K562 (cell line): ENCODE results near the gene SCYL1. TPM values are rescaled to one million over a fixed set of nuclear protein-coding genes. Genes with fewer than 3 reads are reported as not detected.

Source experiments
- CHD1 ChIP-seq: fragments of 200-600 bp; sonication (generic); IDR thresholded peaks from one replicate; pipeline ENCODE4 v1.6.1; 2012; ENCODE audit warnings: mild to moderate bottlenecking, moderate library complexity, low read length, inconsistent platforms
- CREB1 ChIP-seq, 2 experiments: sonication (generic) in 1 of 2; formaldehyde crosslinking in 1 of 2; IDR thresholded peaks; 2 replicates each; pipeline versions ENCODE4 v1.6.1 to v1.8.0; 2012 to 2022; ENCODE audit warnings: inconsistent platforms in 1 of 2, mild to moderate bottlenecking in 1 of 2, missing genetic modification reagents in 1 of 2, moderate library complexity in 1 of 2
- CREM ChIP-seq: IDR thresholded peaks from 2 replicates; pipeline ENCODE4 v1.6.1; 2014; ENCODE audit warnings: antibody characterized with exemption, low read depth
- E2F6 ChIP-seq, 2 experiments: IDR thresholded peaks; 2 replicates each; pipeline ENCODE4 v1.6.1; 2011; ENCODE audit warnings: borderline replicate concordance in 1 of 2, control low read depth in 1 of 2, low read depth in 1 of 2, low read length in 1 of 2, mild to moderate bottlenecking in 1 of 2, mixed read lengths in 1 of 2, moderate library complexity in 1 of 2; ENCODE audit not compliant: insufficient read depth in 1 of 2, insufficient read length in 1 of 2, poor library complexity in 1 of 2, severe bottlenecking in 1 of 2; ENCODE audit errors: extremely low read depth in 1 of 2
- ETV6 ChIP-seq, 3 experiments: fragments of 150-350 bp in 1 of 3; sonication (generic) in 1 of 3; formaldehyde crosslinking in 1 of 3; IDR thresholded peaks; 2 replicates each; pipeline versions ENCODE4 v1.6.1 to v1.8.0; 2014 to 2022; ENCODE audit warnings: borderline replicate concordance in 2 of 3, low read depth in 2 of 3, antibody characterized with exemption in 1 of 3, low read length in 1 of 3, mild to moderate bottlenecking in 1 of 3, missing genetic modification reagents in 1 of 3
- FOXP1 ChIP-seq: sonication (generic); formaldehyde crosslinking; IDR thresholded peaks from 2 replicates; pipeline ENCODE4 v1.8.0; 2022; ENCODE audit warnings: mild to moderate bottlenecking, missing genetic modification reagents
- HLTF ChIP-seq: fragments of 450-650 bp; IDR thresholded peaks from 2 replicates; pipeline ENCODE4 v1.6.1; 2016
- HNRNPL ChIP-seq: fragments of 200-400 bp; formaldehyde crosslinking; IDR thresholded peaks from 2 replicates; pipeline ENCODE4 v1.6.1; 2017; ENCODE audit warnings: low read depth, mild to moderate bottlenecking, low read length
- KDM5B ChIP-seq: fragments of 200-600 bp; sonication (generic); IDR thresholded peaks from 2 replicates; pipeline ENCODE4 v1.6.1; 2012; ENCODE audit warnings: low read depth, mild to moderate bottlenecking, moderate library complexity, low read length, control low read depth, inconsistent platforms; ENCODE audit not compliant: insufficient replicate concordance
- MED1 ChIP-seq: sonication (generic); formaldehyde crosslinking; IDR thresholded peaks from 2 replicates; pipeline ENCODE4 v1.8.1; 2023; ENCODE audit warnings: missing genetic modification reagents, borderline replicate concordance
- PRDM10 ChIP-seq: fragments of 450-650 bp; IDR thresholded peaks from 2 replicates; pipeline ENCODE4 v1.6.1; 2018; ENCODE audit not compliant: partially characterized antibody
- RB1 ChIP-seq: fragments of 450-650 bp; IDR thresholded peaks from 2 replicates; pipeline ENCODE4 v1.6.1; 2017; ENCODE audit warnings: low read depth, mild to moderate bottlenecking
- RBM14 ChIP-seq: fragments of 200-400 bp; formaldehyde crosslinking; IDR thresholded peaks from 2 replicates; pipeline ENCODE4 v1.6.1; 2018; ENCODE audit warnings: low read depth, mild to moderate bottlenecking, low read length, moderate library complexity, borderline replicate concordance; ENCODE audit not compliant: insufficient read depth
- RBM22 ChIP-seq: fragments of 200-400 bp; formaldehyde crosslinking; IDR thresholded peaks from 2 replicates; pipeline ENCODE4 v1.6.1; 2018; ENCODE audit warnings: low read length, low read depth; ENCODE audit not compliant: poor library complexity, severe bottlenecking
- TAF15 ChIP-seq: fragments of 200-400 bp; formaldehyde crosslinking; IDR thresholded peaks from 2 replicates; pipeline ENCODE4 v1.6.1; 2017; ENCODE audit warnings: mild to moderate bottlenecking, low read depth, low read length, moderate library complexity
- ZBED1 ChIP-seq: IDR thresholded peaks from 2 replicates; pipeline ENCODE4 v1.6.1; 2014
- ZNF146 ChIP-seq: IDR thresholded peaks from one replicate; pipeline ENCODE4 v1.6.1; 2018; ENCODE audit warnings: missing compliant biosample characterization; ENCODE audit not compliant: unreplicated experiment
- ZNF224 ChIP-seq: sonication (generic); formaldehyde crosslinking; IDR thresholded peaks from 2 replicates; pipeline ENCODE4 v1.8.0; 2022; ENCODE audit warnings: mild to moderate bottlenecking, missing genetic modification reagents
- polyA plus RNA-seq, 8 experiments: library from polyadenylated mRNA; depleted of rRNA in 4 of 8; stranded (reverse) in 5 of 8; unstranded in 3 of 8; fragments of >200 nt; fragmentation: Nextera tagmentation in 2 of 8; fragmentation: Illumina TruSeq in 1 of 8; extraction: Ambion mirVana in 2 of 8; extraction: Trizol in 1 of 8; gene quantifications; 2 replicates each; pipeline versions ENCODE4 v1.2.1 to v1.2.3, GENCODE V29; 2011 to 2014; ENCODE audit warnings: inconsistent platforms in 1 of 8, missing spikeins in 1 of 8
- total RNA-seq, 7 experiments: library from RNA; depleted of rRNA in 6 of 7; stranded (reverse); fragments of >200 nt in 6 of 7; fragmentation: Illumina TruSeq in 2 of 7; extraction: Trizol in 2 of 7; gene quantifications; 2 replicates each; pipeline versions ENCODE4 v1.2.1 to v1.2.3, GENCODE V29; 2011 to 2021; ENCODE audit warnings: low replicate concordance in 1 of 7

SCYL1 gene
- total and polyA plus RNA-seq, 9 of the 15 experiments (the other 6 are each of a cell fraction or from before 2014, with no cell fraction given), result 1.9 to 145 (median 57.6) TPM

- TF ChIP-seq FOXP1 (CRISPR knock-in tag) (no peak), E2F6 (IDR thresholded peaks at IDR 0.05; ENCODE audit: borderline replicate concordance in 1 of 2, extremely low read depth in 1 of 2, insufficient read depth in 1 of 2, insufficient read length in 1 of 2, low read depth in 1 of 2, low read length in 1 of 2, poor library complexity in 1 of 2, severe bottlenecking in 1 of 2) (no peak), CHD1 (no peak), RBM14 (no peak), RB1 (no peak), CREB1 (IDR thresholded peaks at IDR 0.05) (no peak), CREB1 (CRISPR knock-in tag; IDR thresholded peaks at IDR 0.05) (0 out of 2 replicates have a peak, but pooled peaks have one; percentile 36), MED1 (CRISPR knock-in tag) (no peak), HNRNPL (no peak), PRDM10 (no peak), ZNF224 (CRISPR knock-in tag) (no peak), ETV6 (IDR thresholded peaks at IDR 0.05; ENCODE audit: borderline replicate concordance in 1 of 2, low read depth in 2 of 2, low read length in 1 of 2) (no peak), ETV6 (CRISPR knock-in tag; IDR thresholded peaks at IDR 0.05; ENCODE audit: borderline replicate concordance) (no peak), KDM5B (no peak), TAF15 (no peak), ZBED1 (no peak), HLTF (no peak), CREM (peak; percentile 77), RBM22 (no peak), ZNF146 (CRISPR knock-in tag) (no peak)
- TF ChIP-seq, all 486 proteins: peak for 24
Observed at GRCh38 chr11:65488273-65489034, 36.4 kb upstream of the SCYL1 start (continued).
